ENCODE data around the gene EIF2A. TPM values are rescaled to one million over a fixed set of nuclear protein-coding genes. Genes with fewer than 3 reads are reported as not detected.

Gene EIF2A
- total RNA-seq, 1 experiment from 2014 or later, result 117 TPM

- no peaks in the 10 kb centered on the region for H3K9me3 Mint-ChIP-seq (ENCODE audit: unreplicated experiment)
- H3K4me1 Mint-ChIP-seq (ENCODE audit: insufficient read depth, unreplicated experiment), result peaks cover 9% of the 10 kb centered on the region
- no peak for TF ChIP-seq CTCF (IDR thresholded peaks at IDR 0.05; ENCODE audit: unreplicated experiment)
- no peaks in the 10 kb centered on the region for H3K27me3 Mint-ChIP-seq (ENCODE audit: insufficient read depth, unreplicated experiment)
- DNase-seq (ENCODE audit: unreplicated experiment), result no peak
- H3K36me3 Mint-ChIP-seq (ENCODE audit: insufficient read depth, unreplicated experiment), result no peaks in the 10 kb centered on the region
- ChIA-PET CTCF (interaction anchor here (0.8 to 1.1 kb wide), 2 partner anchors 15 to 451 kb away, joined by 4 to 6 read pairs; no protein-coding TSS in a partner anchor), POLR2A (interaction anchor here (0.6 to 1.2 kb wide), 2 partner anchors 11 to 1106 kb away, joined by 3 to 5 read pairs; no protein-coding TSS in a partner anchor)
- no peak overlapping the region for H3K4me3 Mint-ChIP-seq (ENCODE audit: unreplicated experiment)
- no TSS peak for BruUV-seq (replicated peaks)
- H3K27ac Mint-ChIP-seq (ENCODE audit: low read depth, unreplicated experiment), result no peak overlapping the region
- intact Hi-C loops (cut with micrococcal nuclease), result no loop called here
Measured at GRCh38 chr3:150523538-150523937, 23.0 kb upstream of the EIF2A start.

GRCh38 chr3:150527464-150528255 is 18.9 kb upstream of the EIF2A start:
- no peak overlapping the region for H3K27ac Mint-ChIP-seq (ENCODE audit: low read depth, unreplicated experiment)
- ChIA-PET POLR2A (interaction anchor here (2.8 kb wide), 1 partner anchor 17 kb away, joined by 12 read pairs; the partner anchor contains the start of genes EIF2A and SERP1), CTCF (interaction anchor here (0.8 to 1.5 kb wide), 7 partner anchors 10 to 236 kb away, joined by 3 to 6 read pairs (median 4); no protein-coding TSS in a partner anchor)
- no peak for DNase-seq (ENCODE audit: unreplicated experiment)
- H3K36me3 Mint-ChIP-seq (ENCODE audit: insufficient read depth, unreplicated experiment), result no peaks in the 10 kb centered on the region
- intact Hi-C loops (cut with micrococcal nuclease), result loop anchor here (1.0 to 5.0 kb wide), 2 partner anchors 338 to 620 kb away; no protein-coding TSS in a partner anchor
- TF ChIP-seq CTCF (IDR thresholded peaks at IDR 0.05; ENCODE audit: unreplicated experiment), result no peak
- no TSS peak for BruUV-seq (replicated peaks)
- no peak overlapping the region for H3K4me3 Mint-ChIP-seq (ENCODE audit: unreplicated experiment)
- H3K4me1 Mint-ChIP-seq (ENCODE audit: insufficient read depth, unreplicated experiment), result no peaks in the 10 kb centered on the region
- H3K9me3 Mint-ChIP-seq (ENCODE audit: unreplicated experiment), result no peaks in the 10 kb centered on the region
- no peaks in the 10 kb centered on the region for H3K27me3 Mint-ChIP-seq (ENCODE audit: insufficient read depth, unreplicated experiment)

- no peaks in the 10 kb centered on the region for H3K9me3 Mint-ChIP-seq (ENCODE audit: unreplicated experiment)
- peak; percentile 41 for TF ChIP-seq CTCF (IDR thresholded peaks at IDR 0.05; ENCODE audit: unreplicated experiment)
- H3K36me3 Mint-ChIP-seq (ENCODE audit: insufficient read depth, unreplicated experiment), result no peaks in the 10 kb centered on the region
- peak; percentile 31 for DNase-seq (ENCODE audit: unreplicated experiment)
- intact Hi-C loops (cut with micrococcal nuclease), result loop anchor here (1.0 to 5.0 kb wide), 2 partner anchors 337 to 619 kb away; no protein-coding TSS in a partner anchor
- no peaks in the 10 kb centered on the region for H3K27me3 Mint-ChIP-seq (ENCODE audit: insufficient read depth, unreplicated experiment)
- no peak overlapping the region for H3K27ac Mint-ChIP-seq (ENCODE audit: low read depth, unreplicated experiment)
- H3K4me3 Mint-ChIP-seq (ENCODE audit: unreplicated experiment), result no peak overlapping the region
- BruUV-seq (replicated peaks), result no TSS peak
- ChIA-PET POLR2A (interaction anchor here (0.7 to 2.8 kb wide), 2 partner anchors 17 to 1744 kb away, joined by 3 to 12 read pairs; partner anchors contain the start of genes EIF2A and SERP1), CTCF (interaction anchor here (0.8 to 1.5 kb wide), 5 partner anchors 10 to 194 kb away, joined by 3 to 6 read pairs (median 3); no protein-coding TSS in a partner anchor)
- H3K4me1 Mint-ChIP-seq (ENCODE audit: insufficient read depth, unreplicated experiment), result no peaks in the 10 kb centered on the region
Measured at GRCh38 chr3:150528354-150528797, 18.2 kb upstream of the EIF2A start.

- Mint-ChIP-seq H3K4me3 (ENCODE audit: unreplicated experiment) (no peak overlapping the region), H3K9me3 (ENCODE audit: unreplicated experiment) (no peaks in the 10 kb centered on the region), H3K27me3 (ENCODE audit: insufficient read depth, unreplicated experiment) (no peaks in the 10 kb centered on the region), H3K27ac (ENCODE audit: low read depth, unreplicated experiment) (no peak overlapping the region), H3K36me3 (ENCODE audit: insufficient read depth, unreplicated experiment) (no peaks in the 10 kb centered on the region), H3K4me1 (ENCODE audit: insufficient read depth, unreplicated experiment) (no peaks in the 10 kb centered on the region)
- TF ChIP-seq CTCF (IDR thresholded peaks at IDR 0.05; ENCODE audit: unreplicated experiment), result no peak
- ChIA-PET CTCF (no interaction called here), POLR2A (interaction anchor here (0.6 kb wide), 1 partner anchor 190 kb away, joined by 3 read pairs; no protein-coding TSS in a partner anchor)
- no TSS peak for BruUV-seq (replicated peaks)
- DNase-seq (ENCODE audit: unreplicated experiment), result no peak
- intact Hi-C loops (cut with micrococcal nuclease), result no loop called here
Measured at GRCh38 chr3:150531775-150532174, 14.8 kb upstream of the EIF2A start.
